Stimulated activated CD8-positive, alpha-beta memory T cell treated with anti-CD3 and anti-CD28 coated beads, Interleukin-7, amount 100 ng/mL, for 24 hours (primary cell): ENCODE measurements around the gene RAB29.
A peak's percentile ranks its signal among the peaks of the same experiment; 100 is the strongest.

Source experiments
- DNase-seq: peaks from one replicate; pipeline ENCODE4 v3.0.0-alpha.2; 2020; ENCODE audit warnings: low read depth

RAB29 gene

DNA sequence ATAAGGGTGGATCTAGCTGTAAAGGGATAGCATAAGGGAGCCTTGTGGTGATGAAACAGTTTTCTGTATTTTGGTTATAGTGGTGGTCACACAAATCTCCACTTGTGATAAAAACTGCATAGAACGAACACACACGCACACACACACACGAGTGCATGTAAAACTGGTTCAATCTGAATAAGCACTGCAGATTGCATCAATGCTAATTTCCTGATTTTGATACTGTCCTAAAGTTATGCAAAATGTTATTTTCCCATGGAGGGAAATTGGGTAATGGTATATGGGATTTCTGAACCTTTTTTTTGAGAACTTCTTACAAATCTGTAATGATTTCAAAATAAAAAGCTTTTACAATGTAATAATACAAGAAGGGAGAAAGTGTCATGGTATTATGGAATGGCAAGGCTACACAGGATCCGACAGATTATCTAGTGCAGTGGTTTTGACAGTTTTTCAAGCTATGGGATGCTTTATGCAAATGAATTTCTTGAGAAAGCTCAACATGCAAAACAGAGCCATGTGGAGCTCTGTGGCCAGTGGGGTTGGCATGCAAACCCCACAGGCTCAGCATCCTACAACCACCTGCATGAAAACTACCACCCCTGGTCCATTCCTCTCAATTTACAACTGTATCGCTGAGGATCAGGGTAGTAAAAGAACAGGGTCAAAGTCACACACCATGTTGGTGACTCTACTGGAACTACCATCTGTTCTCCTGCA lies 18.9 kb upstream of the RAB29 start:
- DNase-seq = no peak

DNA sequence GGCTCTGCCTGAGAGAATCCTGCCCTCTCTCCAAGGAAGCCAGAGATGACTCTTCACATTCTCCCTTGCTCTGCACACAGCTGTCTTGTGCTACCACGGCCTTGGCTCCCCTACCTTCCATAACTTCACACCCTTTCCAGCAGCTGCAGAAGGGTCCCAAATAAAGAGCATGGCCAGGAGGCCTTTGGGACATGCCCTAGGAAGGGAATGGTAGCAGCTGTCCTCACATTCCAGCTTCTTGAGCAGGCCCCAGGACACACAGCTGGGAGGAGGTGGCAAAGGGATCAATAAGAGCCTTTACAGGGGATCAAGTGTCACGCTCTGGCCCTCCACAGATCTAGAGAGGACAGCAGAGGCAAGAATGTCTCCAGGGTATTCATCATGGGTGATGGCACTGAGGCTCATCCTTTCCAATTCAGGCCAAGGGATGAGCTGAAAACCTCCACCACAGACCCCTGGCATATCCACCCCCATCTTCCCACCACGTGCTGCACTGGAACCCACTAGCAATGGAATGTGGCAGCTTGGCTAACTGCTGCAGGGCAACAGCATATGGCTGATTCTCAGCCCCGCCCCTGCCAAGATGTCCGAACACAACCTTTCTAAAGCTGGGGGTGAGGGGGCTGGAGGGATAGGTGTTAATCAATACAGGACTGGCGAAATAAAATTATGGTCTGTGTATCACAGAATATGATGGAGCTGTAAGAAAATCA lies 17.8 kb upstream of the RAB29 start:
- DNase-seq = no peak

DNA sequence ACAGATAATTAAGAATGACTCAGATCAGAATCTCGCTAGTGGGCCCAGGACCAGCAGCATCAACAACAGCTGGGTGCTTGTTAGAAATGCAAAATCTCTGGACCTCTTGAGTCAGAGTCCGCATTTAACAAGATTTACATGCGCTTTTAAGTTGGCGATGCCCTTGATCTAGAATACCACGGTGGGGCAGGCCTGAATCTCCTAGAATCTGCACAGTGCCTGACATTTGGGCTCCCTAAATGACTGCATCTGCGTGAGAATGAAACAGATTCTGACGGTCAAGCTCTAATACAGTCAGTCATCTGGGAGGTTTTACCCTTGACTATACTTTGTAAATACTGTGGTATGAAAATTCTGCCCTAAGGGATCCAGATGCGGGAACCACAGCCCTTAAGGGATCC lies 17.2 kb upstream of the RAB29 start:
- no peak for DNase-seq

DNA sequence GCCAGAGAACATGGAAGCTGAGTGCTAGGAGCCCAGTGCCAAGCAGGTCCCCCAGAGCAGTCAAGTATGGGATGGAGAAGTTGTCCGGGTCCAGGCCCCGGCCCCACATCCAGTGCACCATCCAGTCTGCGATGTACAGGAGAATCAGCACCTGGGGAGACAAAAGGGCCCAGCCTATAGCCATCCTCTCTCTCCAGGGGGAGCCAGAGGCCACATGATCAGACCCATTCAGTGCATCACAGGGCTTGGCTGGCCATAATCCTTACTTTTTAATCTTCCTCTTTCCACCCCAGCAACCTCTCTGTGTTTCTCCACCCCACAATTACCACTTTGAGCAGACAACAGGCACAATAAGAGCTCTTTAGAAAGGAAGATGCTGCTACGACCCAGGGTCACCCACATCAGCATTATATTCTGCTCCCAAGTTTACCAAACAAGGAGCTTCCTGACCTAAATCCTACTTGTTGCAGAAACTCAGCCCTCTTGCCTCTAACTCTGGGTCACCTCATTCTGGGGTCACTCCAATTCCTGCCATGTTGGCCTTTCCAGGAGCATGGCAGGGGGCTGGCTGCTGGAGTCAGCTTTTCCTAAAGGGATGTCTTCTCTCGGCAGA lies 16.4 kb upstream of the RAB29 start:
- peak; percentile 22 for DNase-seq

DNA sequence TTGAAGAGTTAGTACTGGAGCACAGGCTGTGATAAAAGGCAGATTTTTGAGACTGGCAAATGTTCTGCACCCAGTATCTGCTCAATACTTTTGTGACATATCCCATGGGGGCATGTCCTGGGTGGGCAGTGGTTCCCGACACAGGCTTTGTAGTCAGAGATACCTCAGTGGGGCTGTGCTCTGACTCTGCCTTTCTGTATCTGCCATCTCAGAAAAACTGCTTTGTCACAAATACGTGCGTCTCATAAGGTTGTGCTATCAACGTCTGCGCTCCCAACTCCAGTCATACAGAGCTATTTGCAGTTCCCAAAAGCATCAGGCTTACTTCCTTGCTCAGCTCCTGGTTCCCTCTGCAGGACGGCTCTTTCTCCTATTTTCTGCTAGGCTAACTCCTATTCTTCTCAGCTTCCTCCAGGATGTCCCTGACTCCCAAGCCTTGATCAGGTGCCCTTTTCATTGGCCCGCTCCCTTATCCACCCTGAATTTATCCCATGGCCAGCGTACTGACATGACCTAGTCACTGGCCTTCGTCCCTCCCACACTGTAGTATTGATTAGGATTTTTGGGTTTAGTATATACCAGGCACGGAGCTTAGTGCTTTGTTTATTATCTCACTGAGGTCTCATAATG lies 12.1 kb upstream of the RAB29 start:
- DNase-seq = no peak

DNA sequence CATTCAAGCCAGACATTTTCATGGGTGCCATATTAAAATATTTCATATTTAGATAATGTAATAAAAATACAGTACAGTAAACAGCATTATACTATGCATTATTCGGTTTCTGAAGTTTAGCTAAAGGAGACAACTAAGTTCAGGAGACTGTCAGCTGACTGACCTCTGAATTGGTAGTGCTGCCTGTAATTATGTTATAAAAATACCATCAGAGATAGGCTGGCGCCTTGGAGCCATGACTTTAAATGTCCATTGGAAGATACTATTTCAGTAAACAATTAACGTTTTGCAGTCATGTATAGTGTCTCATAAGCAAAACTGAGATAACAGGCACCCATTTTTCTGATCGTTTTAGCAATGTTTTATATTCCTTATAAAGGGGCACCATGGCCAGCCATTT lies 11.3 kb upstream of the RAB29 start:
- DNase-seq = no peak

DNA sequence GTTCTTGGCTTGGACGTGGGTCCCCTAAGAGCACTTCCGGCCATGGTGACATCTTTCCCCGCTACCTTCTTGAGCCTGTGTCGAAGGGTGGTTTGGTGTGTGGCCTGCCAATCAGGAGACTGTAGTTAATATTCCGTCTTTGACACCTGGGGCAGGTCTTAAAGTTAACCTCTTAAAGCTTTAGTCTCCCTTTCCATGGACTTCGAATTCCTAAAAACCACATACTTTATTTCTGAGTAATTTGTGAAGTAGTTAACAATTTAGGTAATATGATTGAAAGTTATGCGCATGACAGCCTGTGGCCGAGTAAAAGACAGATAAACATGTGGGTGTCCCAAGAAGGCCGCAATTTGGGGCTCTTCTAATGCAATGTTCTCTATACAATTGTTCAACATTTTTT lies 10.2 kb upstream of the RAB29 start:
- DNase-seq = no peak

DNA sequence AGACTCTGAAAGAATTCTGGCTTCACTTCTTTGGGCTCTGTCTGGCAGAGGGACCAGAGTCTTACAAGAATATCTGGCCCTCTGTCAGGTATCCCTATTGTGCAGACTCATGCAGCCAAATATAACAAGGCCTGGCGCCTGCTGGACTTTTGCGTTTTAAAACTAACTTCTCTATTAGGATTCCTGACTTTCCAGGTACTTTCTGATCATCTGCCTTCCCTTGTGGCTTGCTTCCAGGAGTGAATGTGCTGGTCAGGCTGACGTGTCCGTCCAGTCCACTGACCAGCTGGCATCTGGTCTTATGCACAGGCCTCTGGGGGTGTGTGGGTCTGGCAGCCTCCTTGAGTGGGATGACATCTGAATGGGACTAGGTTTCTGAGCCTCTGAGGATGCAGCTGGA lies 8.6 kb upstream of the RAB29 start:
- no peak for DNase-seq

DNA sequence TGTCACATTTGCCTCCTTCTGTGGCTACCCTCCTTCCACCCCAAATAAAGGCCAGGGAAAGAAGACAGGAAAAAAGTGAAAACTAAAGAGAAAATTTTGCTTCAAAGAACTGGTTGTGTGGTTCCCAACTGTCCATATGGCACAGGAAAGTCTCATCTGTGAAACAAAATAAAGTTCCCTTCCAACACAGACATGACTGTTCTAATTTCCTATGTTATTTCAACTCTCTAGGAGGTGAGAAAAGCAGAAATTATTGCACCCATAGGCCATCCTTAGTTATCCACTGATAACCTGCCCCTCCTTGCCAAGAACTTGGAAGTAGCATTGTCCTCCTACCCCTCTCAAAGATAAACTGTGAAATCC lies 8.1 kb upstream of the RAB29 start:
- no peak for DNase-seq

DNA sequence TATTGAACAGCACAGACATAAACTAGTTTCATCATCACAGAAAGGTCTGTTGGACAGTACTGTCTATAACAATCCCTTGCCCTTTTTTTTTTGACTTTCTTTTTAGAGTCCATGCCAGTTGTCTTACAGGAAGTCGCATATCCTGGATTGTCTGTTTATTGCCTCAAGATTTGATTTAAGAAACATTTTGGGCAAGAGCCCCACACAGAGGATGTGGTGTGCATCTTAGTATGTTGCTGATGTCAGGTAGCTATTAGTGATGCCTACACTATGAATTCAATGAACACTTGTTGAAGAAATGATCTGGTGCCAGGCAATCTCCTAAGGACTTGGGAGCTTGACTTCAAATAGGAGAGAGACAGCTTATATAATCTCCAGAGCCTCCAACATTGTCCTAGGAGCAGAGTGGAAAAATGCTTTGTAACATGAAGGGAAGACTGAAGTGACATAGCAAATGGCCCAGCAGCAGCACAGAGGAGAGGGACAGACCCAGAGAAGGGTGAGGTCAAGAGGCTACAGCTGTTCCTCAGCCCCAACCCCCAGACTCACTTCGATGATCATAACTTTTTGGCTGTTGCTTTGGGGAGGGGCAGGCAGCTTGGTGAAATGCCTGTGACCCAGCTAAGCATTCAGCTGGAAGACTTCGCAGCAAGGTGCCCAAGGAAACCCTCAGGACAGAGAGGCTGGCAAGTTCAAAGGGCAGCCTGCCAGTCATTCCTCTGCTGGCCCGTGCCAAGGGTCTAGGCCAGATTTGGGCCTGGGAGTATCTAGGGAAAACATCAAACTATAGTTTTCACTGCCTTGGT lies 7.5 kb upstream of the RAB29 start:
- no peak for DNase-seq

DNA sequence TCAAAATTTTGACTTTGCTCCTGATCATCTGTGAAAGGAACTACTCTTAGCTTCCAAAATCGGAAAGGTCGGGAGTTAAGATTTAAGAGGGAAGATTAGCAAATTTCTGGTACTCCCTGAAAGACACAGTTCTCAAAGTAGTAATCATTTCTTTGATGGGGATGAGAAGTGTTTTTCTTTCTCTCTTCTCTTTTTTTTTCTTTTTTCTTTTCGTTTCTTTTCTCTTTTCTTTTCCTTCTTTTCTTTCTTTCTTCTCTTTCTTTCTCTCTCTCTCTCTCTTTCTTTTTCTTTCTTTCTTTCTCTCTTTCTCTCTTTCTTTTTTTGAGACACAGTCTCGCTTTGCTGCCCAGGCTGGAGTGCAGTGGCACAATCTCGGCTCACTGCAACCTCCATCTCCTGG lies 5.1 kb upstream of the RAB29 start:
- DNase-seq = no peak

DNA sequence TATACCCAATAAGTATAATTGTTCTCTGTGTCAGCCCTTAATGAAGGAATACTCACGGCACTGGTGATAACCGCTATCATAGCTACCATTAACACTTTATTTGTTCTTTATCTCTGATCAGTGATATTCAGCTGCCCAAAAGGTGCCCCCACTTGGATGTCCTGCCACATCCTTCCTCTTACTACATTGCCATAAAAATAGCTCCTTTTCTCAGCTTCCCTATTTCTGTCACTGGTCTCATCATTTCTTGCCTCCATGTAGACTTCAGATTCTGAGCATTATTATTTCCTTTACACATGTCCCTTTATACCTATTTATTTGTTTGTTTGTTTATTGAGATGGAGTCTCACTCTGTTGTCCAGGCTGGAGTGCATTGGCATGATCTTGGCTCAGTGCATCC lies 2.7 kb upstream of the RAB29 start:
- no peak for DNase-seq

DNA sequence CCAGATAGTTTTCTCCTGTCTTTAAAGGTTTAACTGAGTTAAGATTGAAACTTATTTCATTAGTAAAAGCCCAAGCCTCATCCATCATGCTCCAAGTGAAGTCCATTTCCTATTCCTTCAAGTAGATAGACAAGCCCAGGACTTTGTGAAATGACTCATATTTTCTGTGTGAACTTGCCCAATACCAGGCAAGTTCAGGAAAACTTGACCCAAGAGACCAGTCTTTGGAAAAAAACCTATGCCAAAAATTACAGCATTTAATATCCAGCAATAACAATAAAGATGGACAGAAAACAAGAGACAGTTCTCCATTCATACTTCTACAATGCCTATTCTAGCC lies 405 bp upstream of the RAB29 start:
- no peak for DNase-seq

DNA sequence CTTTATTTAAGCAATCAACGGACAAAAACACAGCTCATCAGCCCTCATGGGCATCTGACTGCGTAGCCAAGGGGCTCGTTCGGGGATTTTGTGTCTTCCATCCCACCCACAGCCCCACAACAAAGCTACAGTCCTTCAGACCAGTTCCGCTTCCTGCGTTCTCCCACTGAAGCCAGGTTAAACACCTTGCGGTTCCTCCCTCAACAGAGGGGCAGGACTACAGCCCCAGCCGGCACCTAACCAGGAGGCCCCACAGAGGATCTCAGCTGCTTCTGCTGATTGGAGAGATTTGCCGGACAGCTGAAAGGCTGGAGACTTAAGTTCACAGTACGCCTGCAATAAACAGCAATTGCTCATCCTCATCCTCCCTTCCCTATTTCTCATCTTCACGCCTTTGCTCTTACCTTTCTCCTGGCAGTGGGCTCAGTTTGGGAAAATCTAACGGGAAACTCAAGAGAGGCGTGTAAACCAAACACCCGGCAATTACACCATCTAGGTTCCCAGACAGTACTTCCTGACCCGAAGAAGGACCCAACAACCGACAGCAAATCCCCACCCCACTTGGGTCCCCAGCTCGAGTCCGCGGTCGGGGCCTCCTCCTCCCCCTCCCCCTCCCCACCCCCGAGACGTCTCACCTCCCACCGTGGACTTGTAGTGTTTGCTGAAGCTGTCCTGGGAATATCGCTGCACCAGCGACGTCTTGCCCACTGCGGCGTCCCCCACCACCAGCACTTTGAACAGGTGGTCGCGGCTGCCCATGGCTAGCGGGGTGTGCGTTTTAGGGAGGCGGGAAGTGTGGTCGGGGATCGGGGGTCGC lies 876 bp downstream of the RAB29 start:
- DNase-seq = no peak

DNA sequence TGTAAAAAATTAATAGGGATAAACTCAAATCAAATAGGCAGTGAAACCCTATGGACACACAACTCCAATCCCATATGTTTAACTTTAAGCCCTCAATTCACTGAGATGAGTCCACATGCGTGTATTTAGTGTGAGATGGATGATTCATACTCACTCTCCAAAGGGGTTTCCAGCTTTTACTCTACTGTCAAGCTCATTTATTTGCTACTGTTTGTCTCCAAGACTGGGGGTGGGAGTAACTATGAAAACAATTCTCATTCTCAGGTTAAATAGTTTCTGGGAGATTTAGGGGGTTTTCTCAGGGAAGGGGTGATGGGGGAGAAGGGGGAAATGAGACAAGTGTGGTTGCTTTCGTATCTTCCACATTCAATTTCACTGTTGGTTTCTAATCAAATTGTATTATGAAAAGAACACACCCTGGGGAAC lies 2.7 kb downstream of the RAB29 start:
- no peak for DNase-seq

DNA sequence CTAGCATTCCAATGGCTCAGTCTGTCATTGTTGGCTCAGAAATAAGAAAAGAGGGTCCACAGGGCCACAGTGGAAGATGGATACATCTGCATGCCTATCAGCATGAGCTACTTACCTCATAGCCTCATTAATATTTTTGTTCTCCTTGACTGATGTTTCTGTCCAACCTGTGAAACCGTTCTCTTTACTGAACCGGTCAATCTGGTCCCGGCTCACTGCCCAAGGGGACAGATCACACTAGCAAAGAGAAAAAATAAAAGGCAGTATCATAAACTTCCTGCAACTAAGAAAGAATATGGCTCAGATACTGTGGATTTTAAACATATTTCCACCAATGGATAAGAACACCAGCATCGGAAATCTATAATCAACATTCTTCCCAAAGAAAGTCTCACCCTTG lies 4.7 kb downstream of the RAB29 start:
- no peak for DNase-seq

DNA sequence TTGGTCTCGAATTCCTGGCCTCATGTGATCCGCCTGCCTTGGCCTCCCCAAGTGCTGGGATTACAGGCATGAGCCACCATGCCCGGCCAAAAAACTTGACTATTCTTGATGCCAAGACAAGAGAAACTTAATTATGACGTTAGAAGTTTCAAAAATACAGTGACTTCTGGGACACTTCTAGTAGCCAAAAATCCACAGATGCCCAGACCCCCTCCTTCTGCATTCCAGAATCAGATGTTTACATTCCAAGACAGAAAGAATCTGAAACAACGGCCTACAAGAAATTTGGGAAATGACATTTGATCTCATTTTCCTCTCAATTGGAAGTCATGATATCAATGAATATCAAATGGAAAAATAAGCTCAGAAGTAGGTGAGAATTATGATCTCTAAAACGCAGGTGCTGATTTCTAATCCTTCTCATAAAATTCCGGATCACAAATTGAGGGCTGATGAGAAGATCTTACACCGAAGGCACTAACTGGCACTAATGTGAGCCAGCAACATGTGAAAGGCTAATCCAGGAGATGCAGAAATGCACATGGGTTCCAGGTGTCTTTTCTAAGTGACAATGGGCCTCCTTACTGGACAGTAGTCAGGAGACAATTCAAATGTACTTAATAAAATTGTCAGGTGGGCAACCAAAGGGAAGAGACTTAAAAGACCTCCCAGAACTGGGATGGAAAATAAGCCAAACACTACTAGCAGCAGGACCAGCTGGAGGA lies 5.5 kb downstream of the RAB29 start:
- no peak for DNase-seq

DNA sequence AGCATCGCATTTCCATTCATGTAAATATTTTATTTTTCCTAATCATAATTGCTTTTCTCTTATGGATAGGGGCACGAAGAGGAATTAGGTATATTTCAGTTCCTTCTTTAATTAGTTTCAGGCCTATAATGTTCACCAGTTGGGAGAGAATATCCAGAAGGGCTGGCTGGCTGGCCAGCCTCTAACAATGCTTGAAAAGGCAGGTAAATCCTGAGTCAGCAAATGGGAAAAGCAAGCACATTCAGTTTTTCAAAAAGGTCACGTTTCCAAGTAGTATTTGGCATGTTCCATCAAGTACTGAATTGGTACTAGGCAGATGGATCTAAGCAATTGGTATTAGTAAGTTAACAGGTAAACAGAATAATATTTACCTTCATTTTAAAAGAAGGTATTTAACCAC lies 8.0 kb downstream of the RAB29 start:
- no peak for DNase-seq

DNA sequence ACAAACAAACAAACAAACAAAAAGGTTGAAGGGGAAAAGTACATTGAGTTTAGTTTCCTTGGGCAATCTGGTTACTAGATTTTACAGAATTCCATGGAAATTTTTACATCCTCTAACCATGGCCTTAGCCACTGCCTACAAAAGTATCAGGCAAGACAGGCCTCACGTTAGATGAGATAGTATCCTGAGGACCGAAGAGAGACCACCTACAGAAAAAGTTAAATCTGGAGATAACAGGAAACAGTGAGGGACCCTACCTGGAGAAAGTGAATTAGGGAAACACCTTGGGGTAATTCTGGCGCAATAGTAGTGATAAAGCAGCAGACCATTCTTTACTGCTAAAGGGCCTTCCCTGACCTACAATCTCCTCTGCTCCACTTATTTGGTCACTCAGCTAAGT lies 8.7 kb downstream of the RAB29 start:
- no peak for DNase-seq

DNA sequence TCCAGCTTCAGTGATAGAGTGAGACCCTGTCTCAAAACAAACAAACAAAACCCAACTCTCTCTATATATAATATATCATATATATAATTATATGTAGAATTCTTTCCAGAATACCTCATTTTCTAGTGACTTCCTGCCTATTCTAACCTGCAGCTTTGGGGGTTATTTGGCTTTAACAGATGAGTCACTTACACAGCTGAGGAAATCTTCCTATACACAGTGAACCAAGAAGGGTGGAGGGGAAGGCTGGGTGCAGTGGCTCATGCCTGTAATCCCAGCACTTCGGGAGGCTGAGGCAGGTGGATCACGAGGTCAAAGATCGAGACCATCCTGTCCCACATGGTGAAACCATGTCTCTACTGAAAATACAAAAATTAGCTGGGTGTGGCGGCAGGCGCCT lies 9.2 kb downstream of the RAB29 start:
- no peak for DNase-seq

DNA sequence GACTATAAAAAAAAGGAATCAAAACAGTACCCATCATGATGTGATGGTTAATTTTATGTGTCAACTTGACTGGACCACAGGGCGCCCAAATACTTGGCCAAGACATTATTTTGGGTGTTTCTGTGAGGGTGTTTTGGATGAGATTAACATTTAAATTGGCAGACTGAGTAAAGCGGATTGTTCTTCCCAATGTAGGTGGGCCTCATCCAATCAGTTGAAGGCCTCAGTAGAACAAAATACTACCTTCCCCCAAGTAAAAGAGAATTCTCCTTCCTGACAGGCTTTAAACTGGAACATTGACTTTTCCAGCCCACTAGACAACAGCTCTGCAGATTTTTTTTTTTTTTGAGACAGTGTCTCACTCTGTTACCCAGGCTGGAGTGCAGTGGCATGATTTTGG lies 10.7 kb downstream of the RAB29 start:
- DNase-seq = no peak
